ENCODE results near the gene TBCD.

Gene TBCD

GRCh38 chr17:82751571-82752370 is at the start of gene TBCD:
Gene TBCD, plus strand, starts transcription at chr17:82752065. Its CDS starts 129 bp downstream, at chr17:82752194.
- DNase-seq, result peak; percentile 94

- DNase-seq, result no peak
These were observed 49.5 kb upstream of the TBCD start for GRCh38 chr17:82702231-82702927.

GRCh38 chr17:82703036-82703745 is 48.7 kb upstream of the TBCD start:
- no peak for DNase-seq

GRCh38 chr17:82703935-82704865 is 47.7 kb upstream of the TBCD start:
- DNase-seq, result no peak

- DNase-seq, result no peak
These were observed 47.0 kb upstream of the TBCD start for GRCh38 chr17:82704886-82705285.

- no peak for DNase-seq
These were observed 46.1 kb upstream of the TBCD start for GRCh38 chr17:82705756-82706155.

- no peak for DNase-seq
These were observed 42.7 kb upstream of the TBCD start for GRCh38 chr17:82709024-82709675.

- no peak for DNase-seq
These were observed 42.0 kb upstream of the TBCD start for GRCh38 chr17:82709676-82710498.

GRCh38 chr17:82710499-82711232 is 41.2 kb upstream of the TBCD start:
- no peak for DNase-seq

GRCh38 chr17:82713071-82713723 is 38.7 kb upstream of the TBCD start:
- DNase-seq, result no peak

- DNase-seq, result peak; percentile 92
These were observed 35.5 kb upstream of the TBCD start, which contains the start of gene FN3KRP for GRCh38 chr17:82716203-82717010. Gene FN3KRP, plus strand, starts transcription at chr17:82716706. Its CDS starts 50 bp downstream, at chr17:82716756.

- DNase-seq, result no peak
These were observed 32.7 kb upstream of the TBCD start for GRCh38 chr17:82718986-82719685.

GRCh38 chr17:82720204-82720603 is 31.7 kb upstream of the TBCD start:
- DNase-seq, result no peak

GRCh38 chr17:82722341-82723013 is 29.4 kb upstream of the TBCD start:
- no peak for DNase-seq

- DNase-seq, result no peak
These were observed 28.6 kb upstream of the TBCD start for GRCh38 chr17:82723169-82723807.

GRCh38 chr17:82726427-82726826 is 25.4 kb upstream of the TBCD start:
- no peak for DNase-seq
